Ovary (tissue), 9 donors: ENCODE measurements around the gene CTNNA1. TPM values are rescaled to one million over a fixed set of nuclear protein-coding genes. Genes with fewer than 3 reads are reported as not detected.
A peak's percentile ranks its signal among the peaks of the same experiment; 100 is the strongest.

Experiments
- DNase-seq, 5 donors: peaks; one replicate each; pipeline ENCODE4 v3.0.0-alpha.2; 2019 to 2020
- H3K27ac ChIP-seq, 2 donors: fragments of 200-600 bp; one replicate each; pipeline versions ENCODE4 v1.5.1 to v1.8.0; 2019 to 2022
- H3K27me3 ChIP-seq: fragments of 200-600 bp; one replicate; pipeline ENCODE4 v1.8.0; 2022
- H3K36me3 ChIP-seq: fragments of 200-600 bp; sonication (generic); one replicate; pipeline ENCODE4 v1.5.1; 2019
- H3K4me1 ChIP-seq: one replicate; pipeline ENCODE4 v1.8.1; 2013; ENCODE audit warnings: mild to moderate bottlenecking, moderate library complexity; ENCODE audit not compliant: insufficient read depth
- H3K4me3 ChIP-seq: fragments of 200-600 bp; sonication (generic); one replicate; pipeline ENCODE4 v1.5.1; 2017
- H3K9me3 ChIP-seq, 2 donors: fragments of 200-600 bp in 1 of 2; sonication (generic) in 1 of 2; one replicate each; pipeline versions ENCODE4 v1.5.1 to v1.8.1; 2013 to 2019; ENCODE audit warnings: mild to moderate bottlenecking in 1 of 2, moderate library complexity in 1 of 2
- EP300 ChIP-seq: sonication (generic); formaldehyde crosslinking; IDR thresholded peaks from one replicate; pipeline ENCODE4 v1.6.1; 2017; ENCODE audit warnings: antibody characterized with exemption
- POLR2A ChIP-seq: fragments of 450-650 bp; IDR thresholded peaks from one replicate; pipeline ENCODE4 v1.6.1; 2017; ENCODE audit warnings: antibody characterized with exemption, mild to moderate bottlenecking, moderate library complexity
- WGBS, 3 donors: extraction: QIAGEN DNeasy Blood & Tissue Kit in 1 of 3; methylation state at CpG; one replicate each; pipeline versions ENCODE4 v1.1.5 to v1.1.7; 2013 to 2017; 5-methylcytosine and 5-hydroxymethylcytosine counted together
- intact Hi-C, 4 donors: fragments of 100-400 bp; cut with DNase I; formaldehyde crosslinking; loops; one replicate each; pipeline versions ENCODE4 v1.11.0 to v1.15.1; 2022 to 2023
- polyA plus RNA-seq, 2 donors: library from polyadenylated mRNA; stranded (reverse); fragments of 200-250 nt in 1 of 2; fragments of 350-450 nt in 1 of 2; fragmentation: Illumina TruSeq in 1 of 2; extraction: RNeasy Lipid Tissue Mini Kit (QIAGEN cat#74804) in 1 of 2; gene quantifications; one replicate each; pipeline ENCODE4 v1.2.3, GENCODE V29; 2013 to 2014
- total RNA-seq, 7 donors: library from RNA; depleted of rRNA in 2 of 7; stranded (reverse); fragments of >200 nt in 2 of 7; fragmentation: NEBNext Ultra II Directional in 3 of 7; extraction: Animal tissue kit (Norgen Biotek cat#: 25700) in 3 of 7; gene quantifications; one replicate each; pipeline versions ENCODE4 v1.1.0 to v1.2.4, GENCODE V29; 2016 to 2023
- TF ChIP-seq, protein P1 (sequence below), 3 donors: fragments of 450-650 bp in 2 of 3; fragments of 200-600 bp in 1 of 3; IDR thresholded peaks; one replicate each; pipeline versions ENCODE4 v1.5.1 to v1.8.0; 2016 to 2022; ENCODE audit warnings: antibody characterized with exemption in 3 of 3, mild to moderate bottlenecking in 1 of 3
- donor health status: DM: no; HTN: no; CAD: no; lungs with moderate emphysema.
- donor health status: DM: no; HTN: no; CAD: no.
- donor health status: Bipolar disorder and iron deficiency.
- donor health status: DM: yes; HTN: yes; CAD: no.
- donor health status: DM: no; HTN: no; CAD: no.
- donor health status: DM: yes; HTN: yes; CAD: no.

CTNNA1 gene
- total and polyA plus RNA-seq, 9 donors = 125 to 306 (median 230) TPM

DNA sequence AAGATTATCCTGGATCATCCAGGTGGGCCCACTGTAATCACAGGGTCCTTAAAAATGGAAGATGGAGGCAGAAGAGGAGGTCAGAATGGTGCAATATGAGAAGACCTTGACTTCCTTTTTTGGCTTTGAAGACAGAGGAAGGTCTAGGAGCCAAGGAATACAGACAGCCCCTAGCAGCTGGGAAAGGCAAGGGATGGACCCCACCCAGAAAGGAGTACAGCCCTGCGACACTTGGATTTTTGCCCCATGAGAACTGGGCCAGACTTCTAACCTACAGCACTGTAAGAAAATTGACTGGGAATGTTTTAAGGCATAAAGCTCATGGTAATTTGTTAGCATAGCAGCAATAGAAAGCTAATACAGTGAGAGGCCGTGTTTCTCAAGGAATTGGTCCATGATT lies 188.8 kb downstream of the CTNNA1 start:
- Histone ChIP-seq H3K36me3 (no peaks in the 10 kb centered on the region), H3K4me1 (no peaks in the 10 kb centered on the region), H3K4me3 (no peak overlapping the region), H3K27ac (no peak overlapping the region), H3K27me3 (no peaks in the 10 kb centered on the region), H3K9me3 (no peaks in the 10 kb centered on the region)
- TF ChIP-seq EP300 (no peak), POLR2A (no peak)
- TF ChIP-seq, protein P1, sequence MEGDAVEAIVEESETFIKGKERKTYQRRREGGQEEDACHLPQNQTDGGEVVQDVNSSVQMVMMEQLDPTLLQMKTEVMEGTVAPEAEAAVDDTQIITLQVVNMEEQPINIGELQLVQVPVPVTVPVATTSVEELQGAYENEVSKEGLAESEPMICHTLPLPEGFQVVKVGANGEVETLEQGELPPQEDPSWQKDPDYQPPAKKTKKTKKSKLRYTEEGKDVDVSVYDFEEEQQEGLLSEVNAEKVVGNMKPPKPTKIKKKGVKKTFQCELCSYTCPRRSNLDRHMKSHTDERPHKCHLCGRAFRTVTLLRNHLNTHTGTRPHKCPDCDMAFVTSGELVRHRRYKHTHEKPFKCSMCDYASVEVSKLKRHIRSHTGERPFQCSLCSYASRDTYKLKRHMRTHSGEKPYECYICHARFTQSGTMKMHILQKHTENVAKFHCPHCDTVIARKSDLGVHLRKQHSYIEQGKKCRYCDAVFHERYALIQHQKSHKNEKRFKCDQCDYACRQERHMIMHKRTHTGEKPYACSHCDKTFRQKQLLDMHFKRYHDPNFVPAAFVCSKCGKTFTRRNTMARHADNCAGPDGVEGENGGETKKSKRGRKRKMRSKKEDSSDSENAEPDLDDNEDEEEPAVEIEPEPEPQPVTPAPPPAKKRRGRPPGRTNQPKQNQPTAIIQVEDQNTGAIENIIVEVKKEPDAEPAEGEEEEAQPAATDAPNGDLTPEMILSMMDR (IDR thresholded peaks at IDR 0.05) = no peak
- WGBS, 3 donors = 69 to 72% (median 70%) methylated on average over 2 of the region's 2 CpGs
- intact Hi-C loops = no loop called here
- DNase-seq = no peak

DNA sequence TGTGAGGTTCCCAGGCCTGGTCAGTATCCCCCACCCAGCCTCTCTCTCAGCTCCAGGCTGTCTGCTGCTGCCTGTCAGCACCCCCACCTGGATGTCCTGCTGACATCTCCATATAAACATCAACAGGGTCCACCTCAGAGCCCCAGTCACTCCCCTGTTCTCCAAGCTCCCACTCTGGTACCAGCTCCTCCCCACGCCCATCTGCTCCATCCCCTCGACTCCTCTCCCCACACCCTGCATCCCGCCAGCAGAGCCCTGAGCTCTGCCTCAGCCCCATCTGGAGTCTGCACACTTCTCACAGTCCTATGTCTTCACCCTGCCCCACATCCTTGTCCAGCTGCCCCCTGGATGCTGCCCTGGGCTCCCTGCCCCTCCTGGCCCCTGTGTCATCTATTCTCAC lies 189.6 kb downstream of the CTNNA1 start:
- no peak overlapping the region for H3K4me3 ChIP-seq
- intact Hi-C loops = no loop called here
- DNase-seq = no peak
- H3K4me1 ChIP-seq = no peaks in the 10 kb centered on the region
- WGBS, 3 donors = 81 to 90% (median 81%) methylated on average over 3 of the region's 3 CpGs
- H3K9me3 ChIP-seq = no peaks in the 10 kb centered on the region
- no peaks in the 10 kb centered on the region for H3K27me3 ChIP-seq
- TF ChIP-seq, protein P1 (IDR thresholded peaks at IDR 0.05) = no peak
- TF ChIP-seq POLR2A = no peak
- H3K36me3 ChIP-seq = no peaks in the 10 kb centered on the region
- H3K27ac ChIP-seq = no peak overlapping the region

DNA sequence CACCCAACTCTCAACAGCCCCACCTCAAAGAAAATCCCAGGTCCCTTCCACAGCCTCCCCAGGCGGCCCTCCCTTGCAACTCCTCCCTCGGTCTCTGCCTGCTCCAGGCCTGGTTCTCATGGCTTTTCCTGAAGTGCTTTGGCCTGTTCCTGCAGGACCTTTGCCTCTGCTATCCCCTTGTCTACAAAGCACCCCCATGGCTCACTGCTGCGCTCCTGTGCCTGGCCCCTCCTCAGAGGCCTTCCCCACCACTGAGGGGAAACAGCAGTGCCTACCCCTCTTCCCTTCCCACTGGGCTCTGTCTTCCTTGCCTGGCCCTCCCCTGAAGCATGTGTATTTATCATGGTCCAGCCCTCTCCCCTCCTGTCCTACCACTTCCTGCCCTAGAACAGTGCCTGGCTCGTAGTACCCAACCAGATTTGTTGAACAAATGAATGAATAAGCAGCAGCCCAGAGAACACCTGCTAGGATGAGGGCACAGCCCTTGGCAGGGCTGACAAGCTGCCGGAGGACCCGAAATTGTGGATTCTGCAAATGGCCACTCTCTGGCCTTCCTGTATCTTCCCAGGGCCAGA lies 190.5 kb downstream of the CTNNA1 start:
- H3K4me1 ChIP-seq = peaks cover 4% of the 10 kb centered on the region

DNA sequence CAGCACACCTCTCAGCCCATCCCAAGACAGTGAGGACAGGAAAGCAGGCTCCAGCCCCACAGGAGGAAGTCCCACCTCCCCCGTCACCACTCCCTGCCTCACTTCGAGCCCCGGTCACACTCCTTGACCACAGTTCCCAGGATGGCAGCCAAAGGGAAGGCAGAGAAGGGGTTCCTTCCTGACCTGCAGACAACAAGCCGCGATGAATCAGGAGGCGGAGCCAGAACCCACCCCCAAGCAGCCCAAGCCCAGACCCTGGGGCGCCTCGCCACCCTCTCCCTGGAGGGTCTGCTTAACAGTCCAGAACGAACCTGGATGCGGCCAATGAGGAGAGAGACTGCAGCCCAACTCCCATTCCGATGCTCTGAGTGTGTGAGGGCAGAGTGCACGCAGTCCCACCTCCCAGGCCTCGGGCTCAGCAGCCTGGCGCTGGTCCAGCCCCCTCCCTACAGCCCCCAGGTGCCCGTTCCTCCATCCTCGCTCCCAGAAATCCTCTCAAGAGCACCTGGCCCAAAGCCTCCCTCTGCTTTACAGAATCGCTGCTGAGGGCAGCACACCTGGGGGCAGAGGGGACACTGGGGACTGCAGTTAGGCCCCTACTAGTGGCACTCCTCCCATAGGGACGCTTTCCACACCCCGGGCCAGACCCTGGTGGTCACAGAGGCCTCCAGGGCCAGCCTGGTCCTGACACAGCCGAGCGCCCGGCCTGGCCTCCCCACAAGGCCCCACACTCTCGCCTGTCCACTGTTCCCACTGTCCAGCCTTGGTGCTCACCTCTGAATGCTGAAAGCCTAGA lies 191.5 kb downstream of the CTNNA1 start:
- Histone ChIP-seq H3K4me3 (no peak overlapping the region), H3K9me3 (no peaks in the 10 kb centered on the region), H3K27me3 (no peaks in the 10 kb centered on the region), H3K27ac (no peak overlapping the region), H3K36me3 (no peaks in the 10 kb centered on the region), H3K4me1 (peaks cover 4% of the 10 kb centered on the region)
- DNase-seq = peak in 1 of 5 donors; percentile 30
- TF ChIP-seq EP300 (no peak), POLR2A (no peak)
- TF ChIP-seq, protein P1 (IDR thresholded peaks at IDR 0.05) = no peak
- intact Hi-C loops = no loop called here
- 77 to 81% (median 79%) methylated on average over 23 of the region's 23 CpGs for WGBS, 3 donors

More for the DNA sequence above, 190.5 kb downstream of the CTNNA1 start:
- H3K27ac ChIP-seq = no peak overlapping the region
- H3K36me3 ChIP-seq = no peaks in the 10 kb centered on the region
- WGBS, 3 donors = 94 to 95% (median 94%) methylated on average over 6 of the region's 6 CpGs
- TF ChIP-seq POLR2A (no peak), EP300 (no peak)
- TF ChIP-seq, protein P1 (IDR thresholded peaks at IDR 0.05) = no peak
- H3K9me3 ChIP-seq = no peaks in the 10 kb centered on the region
- intact Hi-C loops = no loop called here
- H3K27me3 ChIP-seq = no peaks in the 10 kb centered on the region
- H3K4me3 ChIP-seq = no peak overlapping the region
- DNase-seq = no peak
